Hypothalamus (tissue), 51 donors: ENCODE results near the gene CARS2.

Source experiments
- DNase-seq, 51 donors: peaks; one replicate each; lab custom pipeline; 2025; lab: John Stamatoyannopoulos, UW

CARS2 gene

GRCh38 chr13:110653851-110654250 is 52.1 kb downstream of the CARS2 start:
- DNase-seq, result no peak

GRCh38 chr13:110653271-110653670 is 52.6 kb downstream of the CARS2 start:
- no peak for DNase-seq

GRCh38 chr13:110652764-110653163 is 53.2 kb downstream of the CARS2 start:
- no peak for DNase-seq

DNA sequence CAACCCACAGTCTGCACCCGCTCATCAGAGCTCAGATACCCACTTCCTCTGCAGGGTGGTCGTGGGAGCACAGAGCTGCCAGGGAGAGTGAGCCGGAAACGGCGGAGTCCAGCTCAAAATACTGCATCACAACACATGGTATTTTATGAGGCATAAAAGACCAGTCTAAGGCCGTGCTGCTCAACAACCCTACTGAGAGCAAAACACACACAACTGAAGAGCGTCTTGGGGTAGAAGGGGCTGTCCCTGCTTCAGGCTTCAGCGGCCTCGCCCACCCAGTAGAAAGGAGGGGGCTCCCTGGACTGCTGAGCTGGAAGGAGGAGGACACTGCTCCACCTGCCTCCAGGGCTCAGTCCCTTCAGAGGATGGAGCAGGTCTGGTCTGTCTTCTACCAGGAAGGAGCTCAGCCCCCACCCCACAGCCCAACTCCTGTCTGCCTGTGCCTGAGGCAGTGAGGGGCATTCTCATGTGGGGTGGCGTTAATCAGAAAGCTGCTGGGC is 53.6 kb downstream of the CARS2 start:
- no peak for DNase-seq

- no peak for DNase-seq
Measured at GRCh38 chr13:110651726-110652230, 54.1 kb downstream of the CARS2 start.

DNA sequence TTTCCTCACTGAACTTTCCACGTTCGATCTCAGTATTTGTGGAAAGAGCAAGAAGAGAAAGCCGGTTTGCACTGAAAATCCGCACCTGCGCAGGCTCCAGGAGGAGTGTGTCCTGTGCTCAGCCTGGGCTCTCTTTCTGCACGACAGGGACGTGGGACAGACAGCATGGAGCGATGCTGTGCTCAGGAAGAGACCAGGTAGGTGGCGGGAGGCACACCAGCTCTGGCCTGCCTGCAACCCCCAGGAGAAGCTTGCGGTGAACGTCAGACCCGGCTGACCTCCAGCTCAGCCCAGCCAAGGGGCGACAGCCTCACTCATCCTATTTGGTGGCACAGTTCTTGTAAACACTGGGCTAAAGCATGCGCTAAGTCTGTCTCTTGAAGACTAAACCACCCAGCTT is 54.6 kb downstream of the CARS2 start:
- no peak for DNase-seq

DNA sequence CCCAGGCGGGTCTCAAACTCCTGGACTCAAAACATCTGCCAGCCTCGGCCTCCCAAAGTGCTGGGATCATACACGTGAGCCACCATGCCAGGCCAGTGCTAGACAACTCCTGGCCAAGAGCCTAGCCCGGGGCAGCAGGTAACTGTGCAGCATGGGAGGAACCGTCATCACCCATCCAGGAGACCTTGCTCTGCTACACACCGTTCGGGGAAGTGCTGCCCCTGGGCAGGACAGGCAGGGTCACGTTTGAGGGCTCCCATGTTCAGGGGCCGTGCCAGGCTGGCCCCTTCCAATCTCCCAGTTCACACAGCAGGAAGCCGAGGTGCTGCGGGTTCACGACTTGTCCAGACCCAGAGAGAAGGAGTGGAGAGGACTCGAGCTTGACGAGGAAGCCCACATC is 55.5 kb downstream of the CARS2 start:
- no peak for DNase-seq

- DNase-seq, result no peak
Measured at GRCh38 chr13:110649551-110649950, 56.4 kb downstream of the CARS2 start.

GRCh38 chr13:110648848-110649421 is 57.0 kb downstream of the CARS2 start:
- DNase-seq, result no peak

DNA sequence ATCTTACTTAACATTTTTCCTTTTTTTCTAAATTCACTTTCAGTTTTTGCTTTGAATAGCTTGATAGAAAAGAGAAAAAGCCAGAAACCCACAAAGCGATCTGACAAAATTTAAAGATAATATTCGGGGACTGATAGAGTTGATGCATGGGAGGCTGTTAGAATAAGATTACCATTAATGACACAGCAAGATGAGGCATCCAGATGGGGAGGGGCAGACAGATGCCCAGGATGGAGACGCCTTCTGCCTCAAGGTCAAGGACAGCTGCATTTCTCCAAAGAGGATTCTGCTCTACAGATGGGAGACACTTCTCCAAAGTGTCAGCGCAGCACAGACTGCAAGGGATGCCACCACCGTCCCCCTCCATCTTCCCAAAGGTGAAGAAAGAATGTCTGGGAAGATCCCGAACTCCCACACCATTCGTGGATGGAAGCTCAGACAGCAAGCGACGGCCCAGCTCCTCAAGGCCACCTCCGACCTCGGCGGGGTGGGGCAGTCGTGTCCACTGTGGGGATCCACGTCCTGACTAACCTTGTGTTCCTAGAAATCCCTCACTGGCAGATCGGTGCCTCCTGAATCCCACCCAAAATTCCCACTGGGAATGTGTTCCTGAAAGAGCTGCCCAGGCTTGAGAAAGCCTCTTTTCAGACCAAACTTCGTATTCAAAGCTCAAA is 57.6 kb downstream of the CARS2 start:
- no peak for DNase-seq

DNA sequence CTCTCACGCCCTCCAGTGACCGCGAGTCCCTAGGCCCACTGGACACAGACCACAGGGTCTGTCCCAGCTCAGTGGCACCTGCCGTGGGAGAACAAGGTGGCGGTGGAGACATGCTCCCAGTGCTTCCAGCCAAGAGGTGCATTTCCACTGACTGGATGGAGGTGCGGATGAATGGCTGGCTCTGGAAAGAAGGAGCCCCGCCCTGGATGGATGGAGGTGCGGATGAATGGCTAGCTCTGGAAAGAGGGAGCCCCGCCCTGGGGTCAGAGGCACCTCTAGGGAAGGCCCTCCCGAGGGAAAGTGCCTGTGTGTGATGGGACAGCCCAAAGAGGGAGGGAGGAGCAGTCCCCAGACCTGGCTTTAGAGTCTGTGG is 58.6 kb downstream of the CARS2 start:
- no peak for DNase-seq

- DNase-seq, result no peak
Measured at GRCh38 chr13:110646442-110647364, 59.2 kb downstream of the CARS2 start.

DNA sequence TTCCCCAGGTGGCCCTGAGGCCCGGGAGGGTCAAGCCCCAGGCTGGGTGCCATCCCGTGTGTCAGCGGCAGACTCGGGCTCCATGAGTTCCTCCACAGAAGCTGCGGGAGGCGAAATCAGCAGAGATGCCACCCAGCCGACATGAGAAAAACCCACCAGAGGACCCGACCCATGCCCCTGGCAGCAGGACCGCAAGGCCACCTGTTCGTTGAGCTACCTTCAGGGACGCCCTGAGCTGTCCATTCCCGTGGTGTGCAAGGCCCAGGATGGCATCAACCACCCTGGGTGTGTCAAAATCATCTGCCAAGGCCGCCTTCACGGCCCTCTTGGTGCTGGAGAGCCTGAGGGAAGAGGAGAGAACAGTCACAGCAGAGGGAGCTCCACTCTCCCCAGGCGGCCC is 60.2 kb downstream of the CARS2 start:
- no peak for DNase-seq

GRCh38 chr13:110644892-110645521 is 60.9 kb downstream of the CARS2 start:
- peak in 43 of 51 donors; percentile 6 to 79 (median 47) for DNase-seq

DNA sequence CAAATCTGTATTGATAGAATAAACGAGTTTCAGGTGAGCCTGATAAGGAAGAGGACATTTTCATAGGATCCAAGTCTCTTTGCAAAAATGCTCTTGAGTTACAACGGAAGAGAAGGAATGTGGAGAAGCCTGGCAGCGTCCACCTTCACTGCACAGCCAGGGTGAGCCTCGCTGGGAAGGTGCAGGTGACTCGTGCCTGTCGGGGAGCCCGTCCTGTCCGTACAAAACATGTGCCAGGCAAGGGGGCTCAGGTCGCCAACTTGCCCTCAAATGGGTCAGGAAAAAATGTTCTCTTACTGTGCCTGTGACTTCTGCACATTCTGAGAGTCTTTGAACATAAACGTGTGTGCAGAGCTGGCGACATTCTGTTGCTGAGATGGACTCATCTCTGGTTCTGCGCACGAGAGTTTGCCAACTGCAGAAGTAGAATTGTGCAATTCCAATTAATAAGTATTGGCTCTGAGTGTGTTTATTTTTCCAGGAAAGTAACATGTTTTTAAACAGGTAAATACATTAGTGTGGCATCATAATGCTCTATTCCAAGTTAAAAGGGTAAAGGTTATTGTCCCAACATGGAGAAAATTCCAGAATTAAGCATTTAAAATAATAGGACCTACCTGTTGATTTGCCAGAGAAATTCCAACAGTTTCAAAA is 62.0 kb downstream of the CARS2 start:
- no peak for DNase-seq

- no peak for DNase-seq
Measured at GRCh38 chr13:110643324-110643723, 62.6 kb downstream of the CARS2 start.

DNA sequence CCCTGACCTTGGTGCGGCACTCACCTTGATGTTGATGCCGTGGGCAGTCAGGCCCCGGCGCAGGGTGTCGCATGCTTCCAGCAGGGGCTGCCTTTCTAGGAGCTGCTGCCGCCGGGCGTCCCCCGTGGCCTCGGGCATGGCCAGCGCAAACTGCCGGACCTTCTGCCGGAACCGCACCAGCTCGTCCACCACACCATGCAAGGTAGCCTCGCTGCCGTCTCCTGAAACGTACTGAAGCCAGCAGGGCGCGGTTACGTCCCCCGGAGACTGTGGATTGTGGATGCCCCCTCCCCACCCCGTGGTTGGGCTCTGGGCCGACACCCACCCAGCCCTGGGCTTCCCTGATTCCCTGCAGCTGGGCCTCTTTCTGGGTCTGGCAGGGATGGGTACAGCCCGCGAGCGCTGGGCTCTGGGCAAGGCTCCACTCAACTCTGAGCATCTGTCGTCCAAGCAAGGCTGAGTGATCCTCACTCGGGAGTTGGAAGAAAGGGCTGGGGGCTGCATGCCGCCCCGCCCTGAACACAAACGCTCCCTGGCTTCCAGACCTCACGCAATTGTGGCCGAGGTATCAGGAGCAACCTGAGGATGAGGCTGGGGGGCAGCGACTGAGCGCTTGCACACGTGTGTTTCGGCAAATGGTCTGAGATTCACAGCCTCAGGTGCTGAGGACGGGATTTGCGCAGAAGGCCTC is 63.5 kb downstream of the CARS2 start:
- no peak for DNase-seq

GRCh38 chr13:110641055-110642015 is 64.6 kb downstream of the CARS2 start:
- DNase-seq, result no peak
